HCT116 (cell line): Measurements from ENCODE around the gene IFNA10. TPM values are rescaled to one million over a fixed set of nuclear protein-coding genes. Genes with fewer than 3 reads are reported as not detected.

Experiments
- ATAC-seq: fragments of 200-7000 bp; cut with Tn5 transposase; 2 replicates; pipeline ENCODE4 v1.9.1; 2020; ENCODE audit warnings: mild to moderate bottlenecking, moderate library complexity
- BruUV-seq: library from RNA; stranded (reverse); fragments of 400-500 nt; replicated peaks from 2 replicates; lab custom pipeline; 2021; lab: Mats Ljungman, UMichigan
- CTCF ChIA-PET: fragments of 300-600 bp; sonication (Branson Sonifier 250); formaldehyde crosslinking; loops from one replicate; lab custom pipeline; 2021; ENCODE audit warnings: antibody characterized with exemption; lab: Charles Lee
- POLR2A ChIA-PET: fragments of 300-600, 350-600 bp; sonication (Branson Sonifier 250); formaldehyde crosslinking; loops from one replicate; lab custom pipeline; 2021; ENCODE audit warnings: antibody characterized with exemption; lab: Charles Lee
- RAD21 ChIA-PET, 2 experiments: fragments of 300-600 bp; sonication (Branson Sonifier 250); formaldehyde crosslinking; loops; one replicate each; lab custom pipeline; 2023; ENCODE audit warnings: low total read pairs in 2 of 2; ENCODE audit not compliant: uncharacterized antibody in 2 of 2, unreplicated experiment in 2 of 2, low non-redundant PET in 1 of 2; lab: Charles Lee
- DNase-seq: peaks from one replicate; pipeline ENCODE4 v3.0.0-alpha.2; 2010; ENCODE audit warnings: low read depth, low spot score
- H2AFZ ChIP-seq: fragments of 200-600 bp; shearing (Covaris generic), sonication (generic); 2 replicates; pipeline ENCODE4 v1.6.1; 2017; ENCODE audit warnings: low read depth, mixed run types, mixed read lengths, antibody characterized with exemption, low read length; ENCODE audit not compliant: poor library complexity, severe bottlenecking
- H3K27ac ChIP-seq: 2 replicates; pipeline ENCODE4 v1.5.1; 2012; ENCODE audit warnings: low read depth, low read length
- H3K27me3 ChIP-seq: fragments of 200-600 bp; sonication (generic); 2 replicates; pipeline ENCODE4 v1.6.1; 2016; ENCODE audit warnings: mixed run types, low read length, mixed read lengths; ENCODE audit not compliant: insufficient read depth
- H3K36me3 ChIP-seq, 2 experiments: fragments of 200-500 bp in 1 of 2; fragments of 200-600 bp in 1 of 2; sonication (Bioruptor generic) in 1 of 2; sonication (generic) in 1 of 2; 2 replicates each; pipeline versions ENCODE4 v1.5.1 to v1.6.1; 2014 to 2016; ENCODE audit warnings: low read length in 2 of 2, inconsistent platforms in 1 of 2, mixed read lengths in 1 of 2, mixed run types in 1 of 2; ENCODE audit not compliant: insufficient read depth in 2 of 2, control insufficient read depth in 1 of 2
- H3K4me1 ChIP-seq, 2 experiments: fragments of 200-600 bp in 1 of 2; sonication (generic) in 1 of 2; 2 replicates each; pipeline versions ENCODE4 v1.5.1 to v1.6.1; 2012 to 2017; ENCODE audit warnings: low read length in 2 of 2, inconsistent platforms in 1 of 2, mild to moderate bottlenecking in 1 of 2, mixed read lengths in 1 of 2, mixed run types in 1 of 2, moderate library complexity in 1 of 2; ENCODE audit not compliant: insufficient read depth in 2 of 2, control insufficient read depth in 1 of 2
- H3K4me2 ChIP-seq: fragments of 200-600 bp; sonication (generic); 2 replicates; pipeline ENCODE4 v1.6.1; 2017; ENCODE audit warnings: mixed run types, low read length, mixed read lengths
- H3K4me3 ChIP-seq, 2 experiments: fragments of 200-600 bp in 1 of 2; sonication (generic) in 1 of 2; replicated peaks in 1 of 2; 2 replicates each; pipeline ENCODE4 v1.5.1; 2011 to 2016; ENCODE audit warnings: low read length in 2 of 2, control low read depth in 1 of 2, low read depth in 1 of 2, mild to moderate bottlenecking in 1 of 2, mixed read lengths in 1 of 2, mixed run types in 1 of 2
- H3K79me2 ChIP-seq: fragments of 200-600 bp; sonication (generic); 2 replicates; pipeline ENCODE4 v1.6.1; 2017; ENCODE audit warnings: mild to moderate bottlenecking, mixed run types, low read length, moderate library complexity, mixed read lengths; ENCODE audit not compliant: insufficient read depth
- H3K9ac ChIP-seq: fragments of 200-600 bp; sonication (generic); 2 replicates; pipeline ENCODE4 v1.6.1; 2016; ENCODE audit warnings: low read length, mixed read lengths
- H3K9me2 ChIP-seq: fragments of 200-600 bp; sonication (generic), shearing (Covaris generic); 2 replicates; pipeline ENCODE4 v1.6.1; 2017; ENCODE audit warnings: mixed run types, mild to moderate bottlenecking, moderate library complexity; ENCODE audit not compliant: insufficient read depth
- H3K9me3 ChIP-seq, 2 experiments: fragments of 200-500 bp in 1 of 2; fragments of 200-600 bp in 1 of 2; sonication (Bioruptor generic) in 1 of 2; sonication (generic) in 1 of 2; 2 replicates each; pipeline ENCODE4 v1.6.1; 2014 to 2017; ENCODE audit warnings: low read length in 2 of 2, mixed read lengths in 2 of 2, inconsistent platforms in 1 of 2, low read depth in 1 of 2, mild to moderate bottlenecking in 1 of 2, mixed run types in 1 of 2, moderate library complexity in 1 of 2; ENCODE audit not compliant: control insufficient read depth in 1 of 2, insufficient read depth in 1 of 2
- H4K20me1 ChIP-seq: fragments of 200-600 bp; sonication (generic), shearing (Covaris generic); 2 replicates; pipeline ENCODE4 v1.6.1; 2017; ENCODE audit warnings: mixed run types, mild to moderate bottlenecking, moderate library complexity; ENCODE audit not compliant: insufficient read depth
- CEBPB ChIP-seq: IDR thresholded peaks from 2 replicates; pipeline ENCODE4 v1.6.1; 2012; ENCODE audit warnings: low read depth
- CTCF ChIP-seq, 3 experiments: fragments of 200-600 bp in 1 of 3; sonication (generic) in 1 of 3; IDR thresholded peaks in 2 of 3; conservative IDR thresholded peaks in 1 of 3; 2 replicates each; pipeline ENCODE4 v1.5.1; 2012 to 2017; ENCODE audit warnings: low read depth in 2 of 3, low read length in 2 of 3, antibody characterized with exemption in 1 of 3, borderline replicate concordance in 1 of 3, control low read depth in 1 of 3, mild to moderate bottlenecking in 1 of 3, mixed read lengths in 1 of 3, mixed run types in 1 of 3, moderate library complexity in 1 of 3; ENCODE audit not compliant: insufficient read depth in 1 of 3
- EGR1 ChIP-seq: IDR thresholded peaks from 2 replicates; pipeline ENCODE4 v1.6.1; 2012; ENCODE audit warnings: low read depth
- EZH2phosphoT487 ChIP-seq: fragments of 200-600 bp; IDR thresholded peaks from 2 replicates; pipeline ENCODE4 v1.6.1; 2018; ENCODE audit warnings: antibody characterized with exemption, borderline replicate concordance
- FOSL1 ChIP-seq: IDR thresholded peaks from 2 replicates; pipeline ENCODE4 v1.6.1; 2012; ENCODE audit warnings: low read depth
- JUND ChIP-seq: IDR thresholded peaks from 2 replicates; pipeline ENCODE4 v1.6.1; 2012
- MAX ChIP-seq: IDR thresholded peaks from 2 replicates; pipeline ENCODE4 v1.6.1; 2012
- POLR2A ChIP-seq: IDR thresholded peaks from 2 replicates; pipeline ENCODE4 v1.7.0; 2011; ENCODE audit warnings: borderline replicate concordance; ENCODE audit not compliant: insufficient read depth, insufficient read length; ENCODE audit errors: extremely low read depth
- POLR2AphosphoS5 ChIP-seq: IDR thresholded peaks from 2 replicates; pipeline ENCODE4 v1.6.1; 2011; ENCODE audit warnings: mild to moderate bottlenecking, low read depth, low read length, moderate library complexity
- RAD21 ChIP-seq: IDR thresholded peaks from 2 replicates; pipeline ENCODE4 v1.6.1; 2012; ENCODE audit warnings: low read depth, mild to moderate bottlenecking
- SIN3A ChIP-seq: IDR thresholded peaks from 2 replicates; pipeline ENCODE4 v1.6.1; 2012; ENCODE audit warnings: low read depth
- SP1 ChIP-seq: IDR thresholded peaks from 2 replicates; pipeline ENCODE4 v1.6.1; 2012; ENCODE audit warnings: low read depth
- SRF ChIP-seq: IDR thresholded peaks from 2 replicates; pipeline ENCODE4 v1.6.1; 2012; ENCODE audit warnings: low read depth
- YY1 ChIP-seq: IDR thresholded peaks from 2 replicates; pipeline ENCODE4 v1.6.1; 2011; ENCODE audit warnings: low read length, low read depth, moderate library complexity, mild to moderate bottlenecking; ENCODE audit not compliant: insufficient replicate concordance; ENCODE audit errors: extremely low read depth
- ZBTB33 ChIP-seq: IDR thresholded peaks from 2 replicates; pipeline ENCODE4 v1.6.1; 2011; ENCODE audit warnings: mild to moderate bottlenecking, low read length, moderate library complexity; ENCODE audit not compliant: insufficient replicate concordance; ENCODE audit errors: extremely low read depth
- ZFX ChIP-seq: fragments of 450-650 bp; IDR thresholded peaks from 2 replicates; pipeline ENCODE4 v1.6.1; 2017
- ZNF274 ChIP-seq: fragments of 200-500 bp; sonication (Bioruptor generic); IDR thresholded peaks from 2 replicates; pipeline ENCODE4 v1.6.1; 2014; ENCODE audit warnings: mild to moderate bottlenecking, low read depth, low read length, inconsistent platforms
- intact Hi-C: fragments of 100-400 bp; cut with micrococcal nuclease; formaldehyde crosslinking; loops from 2 replicates; pipeline ENCODE4 v1.10.0; 2022
- total RNA-seq: library from RNA; stranded (reverse); gene quantifications from one replicate; pipeline ENCODE4 v1.2.1, GENCODE V29; 2021; ENCODE audit not compliant: unreplicated experiment

IFNA10 gene
- total RNA-seq, 1 experiment from 2014 or later = not detected

GRCh38 chr9:21160178-21160577 lies 46.8 kb downstream of the IFNA10 start:
- BruUV-seq = no TSS peak
- H3K27ac ChIP-seq = no peak overlapping the region
- H2AFZ ChIP-seq = no peak overlapping the region
- H3K9me2 ChIP-seq = no peaks in the 10 kb centered on the region
- no peaks in the 10 kb centered on the region for H3K27me3 ChIP-seq
- H4K20me1 ChIP-seq = no peaks in the 10 kb centered on the region
- no peak overlapping the region for H3K4me2 ChIP-seq
- no peak for ATAC-seq
- H3K9me3 ChIP-seq = no peaks in the 10 kb centered on the region
- ChIA-PET CTCF (interaction anchor here (1.0 kb wide), 1 partner anchor 23 kb away, joined by 5 read pairs; no protein-coding TSS in a partner anchor), POLR2A (no interaction called here), RAD21 (no interaction called here)
- no peaks in the 10 kb centered on the region for H3K36me3 ChIP-seq
- intact Hi-C loops = no loop called here
- H3K9ac ChIP-seq = no peak overlapping the region
- H3K4me3 ChIP-seq = no peak overlapping the region
- TF ChIP-seq SRF (no peak), MAX (no peak), EZH2phosphoT487 (no peak), SP1 (no peak), YY1 (no peak), CTCF (IDR thresholded peaks at IDR 0.05 in 2 of 3, conservative IDR thresholded peaks at IDR 0.05 in 1 of 3; ENCODE audit: borderline replicate concordance in 1 of 3, insufficient read depth in 1 of 3, low read depth in 2 of 3, low read length in 2 of 3) (no peak), ZNF274 (no peak), ZFX (no peak), RAD21 (no peak), POLR2AphosphoS5 (no peak), POLR2A (no peak), ZBTB33 (no peak), CEBPB (no peak), JUND (no peak), FOSL1 (no peak), EGR1 (no peak), SIN3A (no peak)
- no peaks in the 10 kb centered on the region for H3K4me1 ChIP-seq
- no peaks in the 10 kb centered on the region for H3K79me2 ChIP-seq
- DNase-seq = no peak

Other genes with a start within 250 kb of the IFNA10 start
- gene HACD4, start 175.5 kb downstream of the IFNA10 start, total RNA-seq = not detected
- not detected for gene IFNB1, start 129.2 kb downstream of the IFNA10 start, total RNA-seq
- not detected for gene IFNW1, start 65.3 kb downstream of the IFNA10 start, total RNA-seq
- gene IFNA21, start 40.5 kb downstream of the IFNA10 start, total RNA-seq = not detected
- gene IFNA4, start 19.6 kb downstream of the IFNA10 start, total RNA-seq = not detected
- gene IFNA7, start 4.9 kb downstream of the IFNA10 start, total RNA-seq = not detected
- not detected for gene IFNA16, start 10.2 kb upstream of the IFNA10 start, total RNA-seq
- not detected for gene IFNA17, start 21.1 kb upstream of the IFNA10 start, total RNA-seq
- gene IFNA14, start 32.9 kb upstream of the IFNA10 start, total RNA-seq = not detected
- gene IFNA5, start 98.2 kb upstream of the IFNA10 start, total RNA-seq = not detected
- gene KLHL9, start 128.3 kb upstream of the IFNA10 start, total RNA-seq = 16.4 TPM
- gene IFNA6, start 143.7 kb upstream of the IFNA10 start, total RNA-seq = not detected
- gene IFNA13, start 160.9 kb upstream of the IFNA10 start, total RNA-seq = not detected
- gene IFNA2, start 178.3 kb upstream of the IFNA10 start, total RNA-seq = not detected
- gene IFNA8, start 202.0 kb upstream of the IFNA10 start, total RNA-seq = not detected
- not detected for gene IFNA1, start 233.3 kb upstream of the IFNA10 start, total RNA-seq